ENCODE data around the gene APOC1.

Gene APOC1

DNA sequence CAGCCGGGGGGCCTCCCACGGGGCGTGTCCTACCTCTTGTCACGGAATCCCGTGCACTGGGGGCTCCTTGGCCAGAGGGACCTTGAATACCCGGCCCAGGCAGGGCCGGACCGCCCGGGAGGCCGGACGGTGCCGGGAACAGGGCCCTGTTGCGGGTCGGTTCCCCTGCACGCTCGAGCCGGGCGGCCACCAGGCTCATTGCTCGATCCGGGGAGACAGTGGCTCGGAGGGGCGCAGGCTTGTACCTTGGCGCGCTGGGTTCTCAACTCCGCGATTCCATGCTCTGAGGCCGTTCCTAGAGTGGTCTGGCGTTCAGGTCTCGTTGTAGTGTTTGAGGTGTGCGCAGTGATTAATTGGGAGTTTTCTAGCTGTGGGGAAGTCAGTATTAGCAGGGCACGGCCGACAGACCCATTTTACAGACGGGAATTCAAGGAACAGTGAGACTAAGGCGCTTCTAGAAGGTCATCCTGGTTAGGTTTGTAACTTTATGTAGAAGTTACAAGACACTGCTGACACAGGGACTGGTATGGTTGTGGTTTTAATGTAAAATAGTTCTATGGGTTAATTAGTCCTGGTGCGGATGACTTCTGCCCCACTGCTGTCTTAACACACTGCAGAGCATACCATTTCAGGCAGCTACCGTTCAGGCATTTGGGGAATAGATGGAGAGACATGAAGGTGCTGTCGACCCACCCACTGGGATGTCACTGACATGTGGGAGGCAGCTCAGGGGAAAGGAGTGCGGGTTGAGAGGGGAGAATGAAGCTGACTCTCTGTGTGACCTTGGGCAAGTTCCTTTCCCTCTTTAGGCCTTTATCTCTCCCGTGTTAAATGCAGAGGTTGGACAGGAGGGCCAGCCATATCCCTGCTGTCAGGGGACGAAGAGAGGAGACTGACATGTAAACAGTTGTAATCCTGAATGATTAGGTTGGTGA is 41.4 kb downstream of the APOC1 start:
- no peak for DNase-seq (ENCODE audit: low spot score)

DNA sequence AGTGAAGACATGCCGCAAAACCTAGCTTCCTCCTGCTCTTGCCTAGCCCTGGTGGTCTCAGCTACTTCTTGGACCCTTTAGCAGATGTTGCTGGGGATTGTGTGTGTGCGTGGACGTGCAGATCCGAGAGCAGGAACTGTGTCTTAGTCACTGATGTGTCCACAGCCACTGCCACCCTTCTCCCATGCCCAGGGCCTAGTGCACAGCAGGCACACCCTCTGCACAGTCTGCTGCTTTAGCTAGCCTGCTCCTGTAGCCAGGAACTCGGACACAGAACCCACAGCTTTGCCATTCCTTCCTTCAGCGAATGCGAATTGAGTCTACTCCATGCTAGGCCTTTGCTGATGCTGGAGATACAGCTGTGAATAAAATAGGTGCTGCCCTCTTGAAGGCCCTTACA is 43.1 kb downstream of the APOC1 start:
- no peak for DNase-seq (ENCODE audit: low spot score)

DNA sequence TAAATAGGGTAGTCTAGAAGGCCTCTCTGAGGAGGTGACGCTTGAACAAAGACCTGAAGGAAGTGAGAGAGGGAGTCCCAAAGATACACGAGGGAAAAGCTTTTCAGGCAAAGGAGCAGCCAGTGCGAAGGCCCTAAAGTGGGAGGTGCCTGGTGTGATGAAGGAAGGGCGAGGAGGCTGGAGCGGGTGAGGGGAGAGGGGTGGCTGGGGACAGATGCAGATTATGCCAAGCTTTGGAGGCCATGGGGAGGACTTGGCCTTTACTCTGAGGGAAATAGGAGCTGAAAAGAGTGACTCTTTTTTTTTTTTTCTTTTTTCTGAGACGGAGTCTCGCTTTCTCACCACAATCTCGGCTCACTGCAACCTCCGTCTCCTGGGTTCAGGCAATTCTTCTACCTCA is 43.7 kb downstream of the APOC1 start:
- DNase-seq (ENCODE audit: low spot score) = no peak

DNA sequence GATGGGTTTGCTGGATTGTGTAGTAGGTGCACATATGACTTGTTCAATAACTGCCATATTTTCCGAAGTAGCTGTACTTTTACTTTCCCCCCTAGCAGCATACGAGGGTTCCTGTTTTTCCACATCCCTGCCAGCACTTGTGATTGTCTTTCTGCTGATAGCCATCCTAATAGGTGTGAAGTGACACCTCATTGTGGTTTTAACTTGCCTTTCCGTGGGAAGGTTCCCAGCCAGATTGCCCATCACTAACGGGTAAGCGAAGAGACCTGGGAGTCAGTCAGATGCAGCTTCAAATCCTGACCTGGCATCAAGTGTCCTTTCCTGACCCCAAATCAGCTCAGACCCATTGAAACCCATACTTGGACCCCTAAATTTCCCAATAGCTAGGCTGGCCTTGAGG is 45.3 kb downstream of the APOC1 start:
- DNase-seq (ENCODE audit: low spot score) = no peak

DNA sequence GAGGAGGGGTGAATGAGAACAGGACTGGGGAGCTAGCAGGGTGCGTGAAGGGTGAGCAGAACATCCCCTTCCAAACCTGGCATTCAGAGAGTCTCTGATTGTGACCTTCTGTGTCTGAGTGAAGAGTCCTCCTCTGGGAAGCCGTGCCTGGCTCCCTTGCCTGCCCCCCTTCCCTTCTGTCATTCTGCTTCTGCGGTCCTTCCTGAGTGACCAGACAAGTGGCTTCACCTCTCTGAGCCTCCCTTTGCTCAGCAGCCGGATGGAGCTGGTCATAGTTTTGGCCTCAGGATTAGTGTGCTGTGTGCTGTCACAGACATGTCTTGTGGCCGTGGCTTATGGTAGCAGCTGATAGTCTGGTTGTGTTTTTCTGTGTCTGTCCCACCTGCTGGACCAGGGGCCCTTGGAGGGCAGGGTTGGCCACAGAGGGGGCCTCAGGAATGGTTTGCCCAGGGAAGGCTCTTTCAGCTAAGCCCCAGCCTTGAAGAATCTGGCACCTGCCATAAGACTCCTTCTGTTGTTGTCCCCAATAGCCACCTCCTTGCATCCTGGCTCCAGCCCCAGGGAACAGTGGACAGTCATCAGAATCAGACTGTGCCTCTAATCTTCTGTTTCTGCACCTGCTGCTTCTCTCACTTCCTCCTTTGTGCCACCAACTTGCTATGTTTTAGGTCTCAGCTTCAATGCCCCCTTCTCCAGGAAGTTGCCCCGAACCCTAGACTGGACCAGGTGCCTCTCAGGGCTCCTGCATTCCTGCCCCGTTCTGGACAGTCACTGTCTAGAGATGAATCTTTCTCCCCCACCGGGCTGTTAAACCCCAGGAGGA is 46.7 kb downstream of the APOC1 start:
- DNase-seq (ENCODE audit: low spot score) = no peak

DNA sequence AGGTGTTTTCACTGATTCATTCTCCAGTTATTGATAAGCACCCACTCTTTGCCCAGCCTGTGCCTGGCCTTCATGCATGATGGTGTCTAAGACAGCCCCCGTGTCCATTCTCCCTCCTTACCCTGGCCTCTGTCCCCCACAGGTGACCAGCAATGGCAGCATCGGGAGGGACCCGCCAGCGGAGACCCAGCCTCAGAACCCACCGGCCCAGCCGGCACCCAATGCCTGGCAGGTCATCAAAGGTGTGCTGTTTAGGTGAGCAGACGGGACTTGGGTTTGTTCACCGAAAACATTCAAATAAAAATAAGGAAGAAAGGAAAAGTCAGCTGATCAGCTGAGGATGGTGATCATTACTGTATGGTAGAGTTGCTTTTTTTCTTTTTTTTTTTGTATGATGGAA is 47.4 kb downstream of the APOC1 start:
- no peak for DNase-seq (ENCODE audit: low spot score)

DNA sequence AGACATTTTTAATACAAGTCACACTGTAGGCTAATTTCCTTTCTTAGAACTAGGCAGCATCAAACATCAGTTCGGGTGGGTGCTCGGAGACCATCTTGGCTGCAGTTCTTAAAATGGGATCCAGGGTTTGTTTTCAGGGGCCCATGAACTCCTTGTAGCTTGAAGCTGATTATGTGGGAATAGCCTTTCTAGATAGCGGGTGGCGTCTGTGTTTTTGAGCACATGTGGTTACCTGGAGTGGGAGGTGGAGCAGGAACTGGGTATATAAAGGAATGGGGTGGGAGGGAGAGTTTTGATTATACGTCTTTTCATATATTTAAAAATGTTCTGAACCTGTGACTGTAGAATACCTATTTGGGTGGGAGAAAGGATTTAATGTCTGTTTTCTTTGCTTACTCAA is 53.7 kb downstream of the APOC1 start:
- DNase-seq (ENCODE audit: low spot score) = no peak

DNA sequence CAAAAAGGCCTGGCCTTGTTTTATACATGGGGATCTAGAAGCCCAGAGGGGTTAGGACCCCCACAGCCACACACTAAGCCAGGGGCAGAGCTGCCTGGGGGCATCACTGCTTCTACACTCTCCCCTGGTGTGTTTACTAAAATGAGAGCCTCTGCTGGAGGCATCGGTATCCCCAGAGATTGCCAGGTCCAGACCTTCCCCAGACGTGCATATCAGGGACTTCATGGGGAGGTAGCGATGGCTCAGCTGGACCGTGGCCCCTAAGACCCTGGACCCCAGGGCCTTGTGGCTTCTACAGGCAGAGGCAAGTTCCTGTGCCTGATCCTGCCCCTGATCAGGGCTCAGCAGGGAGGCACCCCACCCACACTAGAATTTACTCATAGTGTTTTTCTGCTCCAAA is 54.3 kb downstream of the APOC1 start:
- no peak for DNase-seq (ENCODE audit: low spot score)
